Uterus (tissue), 2 donors: ENCODE results near the gene SMTN.
A peak's percentile ranks its signal among the peaks of the same experiment; 100 is the strongest.

Source experiments
- CTCF ChIP-seq, 4 experiments: fragments of 200-600 bp in 2 of 4; fragments of 450-650 bp in 2 of 4; sonication (generic) in 2 of 4; IDR thresholded peaks; one replicate each; pipeline ENCODE4 v1.5.1; 2016 to 2019; ENCODE audit warnings: antibody characterized with exemption in 4 of 4, mild to moderate bottlenecking in 2 of 4, moderate library complexity in 1 of 4
- POLR2A ChIP-seq, 2 donors: fragments of 450-650 bp; IDR thresholded peaks; one replicate each; pipeline ENCODE4 v1.6.1; 2016; ENCODE audit warnings: antibody characterized with exemption in 2 of 2, mild to moderate bottlenecking in 1 of 2, moderate library complexity in 1 of 2

- TF ChIP-seq POLR2A (IDR thresholded peaks at IDR 0.05), result peak; percentile 43 to 48
- TF ChIP-seq CTCF (IDR thresholded peaks at IDR 0.05), result peak in 1 of 4 experiments; percentile 3
Observed at GRCh38 chr22:31102441-31103081, 21.4 kb downstream of the SMTN start.
